ENCODE results near the gene GABRA5. TPM values are rescaled to one million over a fixed set of nuclear protein-coding genes. Genes with fewer than 3 reads are reported as not detected.

The GABRA5 gene
- polyA plus RNA-seq, 3 donors, result not detected

GRCh38 chr15:26974120-26974780, 107.4 kb downstream of the GABRA5 start:
- no peaks in the 10 kb centered on the region for H3K79me2 ChIP-seq (ENCODE audit: insufficient read depth, low read length)
- H3K9me3 ChIP-seq (replicated peaks in 1 of 2; ENCODE audit: control insufficient read depth in 1 of 2, insufficient read depth in 1 of 2, low read length in 2 of 2), result peaks cover 0 to 7% of the 10 kb centered on the region in 2 donors
- H3K4me2 ChIP-seq (replicated peaks; ENCODE audit: extremely low read depth, low read length, poor library complexity, severe bottlenecking), result no peak overlapping the region
- Mint-ChIP-seq H3K27me3 (ENCODE audit: low read depth in 3 of 3) (peaks cover 27 to 36% (median 28%) of the 10 kb centered on the region in 3 donors), H3K27ac (no peak overlapping the region), H3K36me3 (no peaks in the 10 kb centered on the region), H3K4me1 (no peaks in the 10 kb centered on the region), H3K9me3 (peaks cover 0 to 6% (median 2%) of the 10 kb centered on the region in 7 donors), H3K4me3 (no peak overlapping the region)
- no peaks in the 10 kb centered on the region for H4K20me1 ChIP-seq (ENCODE audit: insufficient read depth, low read length)
- intact Hi-C loops (cut with micrococcal nuclease), result no loop called here
- DNase-seq, result no peak
- H2AFZ ChIP-seq (ENCODE audit: insufficient read depth, low read depth, low read length, poor library complexity, severe bottlenecking), result no peak overlapping the region
- no peaks in the 10 kb centered on the region for H3K36me3 ChIP-seq (replicated peaks in 1 of 2; ENCODE audit: control insufficient read depth in 1 of 2, insufficient read depth in 2 of 2, low read length in 2 of 2)
- H3K4me1 ChIP-seq (ENCODE audit: control insufficient read depth in 1 of 2, insufficient read depth in 2 of 2, low read length in 2 of 2), result no peaks in the 10 kb centered on the region
- peaks cover 6 to 27% of the 10 kb centered on the region in 2 donors for H3K27me3 ChIP-seq (ENCODE audit: control insufficient read depth in 2 of 2, insufficient read depth in 2 of 2, low read length in 2 of 2)
- TF ChIP-seq CTCF (IDR thresholded peaks at IDR 0.05), result no peak
- WGBS (ENCODE audit: insufficient coverage), result 20% methylated on average over 3 of the region's 9 CpGs
- no peak overlapping the region for H3K9ac ChIP-seq (ENCODE audit: insufficient read depth, low read length, poor library complexity, severe bottlenecking)
- no peak overlapping the region for H3K4me3 ChIP-seq (replicated peaks in 1 of 3; ENCODE audit: low read depth in 2 of 3, low read length in 3 of 3)
- H3K27ac ChIP-seq (ENCODE audit: low read depth in 1 of 2, low read length in 2 of 2), result no peak overlapping the region

- H3K27me3 Mint-ChIP-seq (ENCODE audit: low read depth in 3 of 3), result no peaks in the 10 kb centered on the region
- intact Hi-C loops (cut with micrococcal nuclease), result no loop called here
- H3K27ac ChIP-seq (ENCODE audit: low read depth in 1 of 2, low read length in 2 of 2), result no peak overlapping the region
- H3K79me2 ChIP-seq (ENCODE audit: insufficient read depth, low read length), result no peaks in the 10 kb centered on the region
- H4K20me1 ChIP-seq (ENCODE audit: insufficient read depth, low read length), result no peaks in the 10 kb centered on the region
- no peak for DNase-seq
- H3K9ac ChIP-seq (ENCODE audit: insufficient read depth, low read length, poor library complexity, severe bottlenecking), result no peak overlapping the region
- 0% methylated on average over 1 of the region's 4 CpGs for WGBS (ENCODE audit: insufficient coverage)
- no peaks in the 10 kb centered on the region for H3K9me3 ChIP-seq (replicated peaks in 1 of 2; ENCODE audit: control insufficient read depth in 1 of 2, insufficient read depth in 1 of 2, low read length in 2 of 2)
- no peak for TF ChIP-seq CTCF (IDR thresholded peaks at IDR 0.05)
- no peaks in the 10 kb centered on the region for H3K27me3 ChIP-seq (ENCODE audit: control insufficient read depth in 2 of 2, insufficient read depth in 2 of 2, low read length in 2 of 2)
- H3K9me3 Mint-ChIP-seq, result peaks cover 0 to 5% (median under 1%) of the 10 kb centered on the region in 7 donors
- H3K4me3 Mint-ChIP-seq, result no peak overlapping the region
- H3K36me3 Mint-ChIP-seq, result no peaks in the 10 kb centered on the region
- no peak overlapping the region for H3K4me3 ChIP-seq (replicated peaks in 1 of 3; ENCODE audit: low read depth in 2 of 3, low read length in 3 of 3)
- no peaks in the 10 kb centered on the region for H3K36me3 ChIP-seq (replicated peaks in 1 of 2; ENCODE audit: control insufficient read depth in 1 of 2, insufficient read depth in 2 of 2, low read length in 2 of 2)
- no peak overlapping the region for H3K4me2 ChIP-seq (replicated peaks; ENCODE audit: extremely low read depth, low read length, poor library complexity, severe bottlenecking)
- H3K27ac Mint-ChIP-seq, result no peak overlapping the region
- no peaks in the 10 kb centered on the region for H3K4me1 ChIP-seq (ENCODE audit: control insufficient read depth in 1 of 2, insufficient read depth in 2 of 2, low read length in 2 of 2)
- H3K4me1 Mint-ChIP-seq, result no peaks in the 10 kb centered on the region
- no peak overlapping the region for H2AFZ ChIP-seq (ENCODE audit: insufficient read depth, low read depth, low read length, poor library complexity, severe bottlenecking)
Measured at GRCh38 chr15:26981492-26981891, 114.6 kb downstream of the GABRA5 start.
